HG02884 (cell line): Measurements from ENCODE around the gene MDH2.
"Not testable (repeated sequence)": the region's sequence is repeated elsewhere in the genome, so short reads cannot be mapped to it uniquely, and the experiment has no call there.

ENCODE experiments used
- ATAC-seq: cut with Tn5 transposase; IDR thresholded peaks from one replicate; pipeline ENCODE4 v1.9.1; 2021; ENCODE audit warnings: mild to moderate bottlenecking, moderate library complexity; ENCODE audit not compliant: unreplicated experiment

MDH2 gene

GRCh38 chr7:76069238-76069638, 21.3 kb downstream of the MDH2 start:
- ATAC-seq = no peak

- ATAC-seq = no peak
Measured at GRCh38 chr7:76071316-76072242, 23.7 kb downstream of the MDH2 start.

GRCh38 chr7:76072243-76073148, 24.6 kb downstream of the MDH2 start:
- no peak for ATAC-seq

GRCh38 chr7:76073335-76073990, 25.6 kb downstream of the MDH2 start:
- no peak for ATAC-seq

- no peak for ATAC-seq
Measured at GRCh38 chr7:76074306-76074971, 26.5 kb downstream of the MDH2 start.

GRCh38 chr7:76074972-76075370, 27.1 kb downstream of the MDH2 start:
- ATAC-seq = no peak

GRCh38 chr7:76076995-76077394, 29.1 kb downstream of the MDH2 start:
- no peak for ATAC-seq

GRCh38 chr7:76077435-76077834, 29.5 kb downstream of the MDH2 start:
- ATAC-seq = no peak

GRCh38 chr7:76080204-76080603, 32.3 kb downstream of the MDH2 start:
- no peak for ATAC-seq

- ATAC-seq = not testable (repeated sequence)
Measured at GRCh38 chr7:76084115-76084514, 36.2 kb downstream of the MDH2 start.

- no peak for ATAC-seq
Measured at GRCh38 chr7:76086070-76086469, 38.2 kb downstream of the MDH2 start.

GRCh38 chr7:76087362-76087791, 39.5 kb downstream of the MDH2 start:
- not testable (repeated sequence) for ATAC-seq

- no peak for ATAC-seq
Measured at GRCh38 chr7:76089865-76090475, 42.1 kb downstream of the MDH2 start.

GRCh38 chr7:76091506-76091905, 43.6 kb downstream of the MDH2 start:
- ATAC-seq = no peak

- ATAC-seq = not testable (repeated sequence)
Measured at GRCh38 chr7:76093531-76093930, 45.6 kb downstream of the MDH2 start.

GRCh38 chr7:76094326-76094725, 46.4 kb downstream of the MDH2 start:
- not testable (repeated sequence) for ATAC-seq

GRCh38 chr7:76095908-76096307, 48.0 kb downstream of the MDH2 start:
- no peak for ATAC-seq

GRCh38 chr7:76101693-76102437, 54.0 kb downstream of the MDH2 start:
- not testable (repeated sequence) for ATAC-seq

- ATAC-seq = not testable (repeated sequence)
Measured at GRCh38 chr7:76103788-76104187, 55.9 kb downstream of the MDH2 start.
